GM12864 (cell line): ENCODE data around the gene OR4D1.
"Not testable (repeated sequence)": the region's sequence is repeated elsewhere in the genome, so short reads cannot be mapped to it uniquely, and the experiment has no call there.

ENCODE experiments used
- DNase-seq: peaks from one replicate; pipeline ENCODE4 v3.0.0-alpha.2; 2011; ENCODE audit warnings: low read depth
- H3K4me3 ChIP-seq: 2 replicates; pipeline ENCODE4 v1.5.1; 2011; ENCODE audit warnings: mild to moderate bottlenecking, low read depth, low read length, control low read depth
- TF ChIP-seq, protein P1 (sequence below): IDR thresholded peaks from 2 replicates; pipeline ENCODE4 v1.5.1; 2011; ENCODE audit warnings: low read depth, mild to moderate bottlenecking, moderate library complexity, low read length, control low read depth, inconsistent platforms; ENCODE audit errors: missing control alignments

The OR4D1 gene

DNA sequence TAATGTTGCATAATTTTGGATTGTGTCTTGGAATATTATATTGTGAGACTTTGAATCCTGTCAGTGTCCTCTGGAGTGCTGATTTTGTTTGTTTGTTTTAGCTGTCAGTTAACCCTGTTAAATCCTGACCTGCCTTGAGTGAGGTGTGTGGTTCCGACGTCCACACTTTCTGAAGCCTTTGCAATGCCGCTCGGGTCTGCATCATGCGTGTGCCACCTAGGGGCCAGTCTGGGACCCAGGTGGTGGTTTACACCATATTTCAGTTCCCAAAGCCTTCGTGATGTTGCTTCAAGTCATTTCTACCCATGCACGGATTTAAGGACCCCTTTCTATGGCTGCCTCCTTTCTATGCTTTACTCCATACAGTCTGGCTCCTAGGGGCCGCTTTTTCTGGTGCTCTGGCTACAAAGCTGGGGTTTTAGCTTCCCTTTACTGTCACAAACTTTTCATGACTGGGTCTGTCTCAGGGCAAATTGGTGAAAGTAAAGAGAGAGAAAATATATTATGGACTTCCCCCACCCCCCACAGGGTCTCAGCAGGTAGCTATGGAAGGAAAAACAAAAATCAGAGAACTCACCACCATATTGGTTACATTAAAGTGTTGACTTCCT is 11.4 kb upstream of the OR4D1 start:
- TF ChIP-seq, protein P1, sequence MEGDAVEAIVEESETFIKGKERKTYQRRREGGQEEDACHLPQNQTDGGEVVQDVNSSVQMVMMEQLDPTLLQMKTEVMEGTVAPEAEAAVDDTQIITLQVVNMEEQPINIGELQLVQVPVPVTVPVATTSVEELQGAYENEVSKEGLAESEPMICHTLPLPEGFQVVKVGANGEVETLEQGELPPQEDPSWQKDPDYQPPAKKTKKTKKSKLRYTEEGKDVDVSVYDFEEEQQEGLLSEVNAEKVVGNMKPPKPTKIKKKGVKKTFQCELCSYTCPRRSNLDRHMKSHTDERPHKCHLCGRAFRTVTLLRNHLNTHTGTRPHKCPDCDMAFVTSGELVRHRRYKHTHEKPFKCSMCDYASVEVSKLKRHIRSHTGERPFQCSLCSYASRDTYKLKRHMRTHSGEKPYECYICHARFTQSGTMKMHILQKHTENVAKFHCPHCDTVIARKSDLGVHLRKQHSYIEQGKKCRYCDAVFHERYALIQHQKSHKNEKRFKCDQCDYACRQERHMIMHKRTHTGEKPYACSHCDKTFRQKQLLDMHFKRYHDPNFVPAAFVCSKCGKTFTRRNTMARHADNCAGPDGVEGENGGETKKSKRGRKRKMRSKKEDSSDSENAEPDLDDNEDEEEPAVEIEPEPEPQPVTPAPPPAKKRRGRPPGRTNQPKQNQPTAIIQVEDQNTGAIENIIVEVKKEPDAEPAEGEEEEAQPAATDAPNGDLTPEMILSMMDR, result peak; percentile 63
- DNase-seq, result no peak
- H3K4me3 ChIP-seq, result no peak overlapping the region

DNA sequence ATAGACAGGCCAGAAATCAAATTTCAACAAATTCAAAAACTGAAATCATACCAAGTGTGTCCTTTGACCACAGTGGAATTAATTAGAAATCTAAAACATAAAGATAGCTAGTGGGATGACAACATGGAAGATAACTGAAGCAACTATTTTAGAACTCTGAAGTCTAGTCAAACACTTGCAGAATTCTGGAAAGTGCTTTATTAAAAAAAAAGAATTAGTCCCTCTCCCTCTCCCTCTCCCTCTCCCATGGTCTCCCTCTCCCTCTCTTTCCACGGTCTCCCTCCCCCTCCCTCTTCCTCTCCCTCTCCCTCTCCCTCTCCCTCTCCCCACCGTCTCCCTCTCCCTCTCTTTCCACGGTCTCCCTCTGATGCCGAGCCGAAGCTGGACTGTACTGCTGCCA is 6.7 kb upstream of the OR4D1 start:
- TF ChIP-seq, protein P1, result no peak
- no peak overlapping the region for H3K4me3 ChIP-seq
- no peak for DNase-seq

DNA sequence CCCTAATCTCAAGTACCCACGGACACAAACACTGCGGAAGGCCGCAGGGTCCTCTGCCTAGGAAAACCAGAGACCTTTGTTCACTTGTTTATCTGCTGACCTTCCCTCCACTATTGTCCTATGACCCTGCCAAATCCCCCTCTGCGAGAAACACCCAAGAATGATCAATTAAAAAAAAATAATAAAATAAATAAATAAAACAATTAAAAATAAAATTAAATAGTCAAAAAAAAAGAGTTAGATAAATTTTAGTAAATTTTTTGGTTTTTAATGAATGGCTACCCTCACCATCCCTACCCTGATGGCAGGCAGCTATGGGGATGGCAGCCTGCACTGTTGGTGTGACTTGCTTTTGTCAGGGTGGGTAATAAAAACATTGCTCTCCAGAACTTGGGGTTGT is 4.8 kb upstream of the OR4D1 start:
- DNase-seq, H3K4me3 ChIP-seq: not testable (repeated sequence)

DNA sequence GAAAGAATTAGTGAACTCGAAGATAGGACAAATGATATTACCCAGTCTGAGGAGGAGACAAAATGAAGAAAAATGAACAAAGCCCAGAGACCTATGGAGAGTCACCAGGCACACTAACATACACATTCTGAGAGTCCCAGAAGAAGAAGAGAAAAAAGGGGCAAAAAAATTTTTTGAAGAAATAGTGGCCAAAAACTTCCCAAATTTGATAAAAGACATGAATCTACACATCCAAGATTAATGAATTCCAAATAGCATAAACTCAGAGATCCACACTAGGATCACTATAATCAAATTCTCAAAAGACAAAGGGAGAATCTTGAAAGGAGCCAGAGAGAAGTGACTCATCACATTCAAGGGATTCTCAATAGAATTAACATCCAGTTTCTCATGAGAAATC is 3.4 kb upstream of the OR4D1 start:
- TF ChIP-seq, protein P1, result no peak
- no peak for DNase-seq
- H3K4me3 ChIP-seq, result no peak overlapping the region

DNA sequence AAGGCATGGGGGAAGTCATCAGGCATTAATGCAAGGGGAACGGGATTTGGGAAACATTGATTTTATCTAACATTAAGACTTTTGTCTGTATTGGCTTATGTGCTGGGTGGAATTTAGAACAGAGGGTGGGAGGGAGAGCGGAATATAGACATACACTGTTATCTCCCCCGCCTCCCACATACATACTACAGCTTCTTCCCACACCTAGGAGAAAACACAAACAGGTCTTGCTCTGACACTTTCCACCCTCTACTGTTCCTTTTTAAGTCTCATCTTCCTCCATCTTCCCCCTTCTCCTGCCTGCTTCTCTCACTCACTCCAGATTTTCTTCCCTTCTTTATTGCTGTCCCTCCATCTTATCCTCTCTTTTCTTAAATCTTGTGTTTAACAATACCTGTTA is 425 bp downstream of the OR4D1 start:
- no peak overlapping the region for H3K4me3 ChIP-seq
- TF ChIP-seq, protein P1, result no peak
- no peak for DNase-seq

DNA sequence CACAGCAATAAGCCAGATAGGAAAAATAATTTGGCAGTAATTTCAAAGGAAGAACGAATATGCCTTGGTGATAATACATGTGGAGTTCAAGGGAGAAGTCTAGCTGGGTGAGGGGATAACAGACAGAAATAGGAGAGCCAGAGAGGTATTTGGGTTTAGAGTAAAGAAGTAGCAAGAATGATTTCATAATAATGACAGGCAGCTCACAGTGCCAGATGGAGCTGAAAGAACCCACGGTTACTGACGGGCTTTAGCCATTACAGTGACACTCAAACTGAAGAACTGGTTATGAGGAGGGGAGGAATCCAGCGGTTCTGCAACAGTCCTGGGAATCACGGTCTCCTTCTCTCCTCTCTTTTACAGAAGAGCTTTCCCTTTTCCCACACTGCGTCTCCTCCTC is 2.2 kb downstream of the OR4D1 start:
- TF ChIP-seq, protein P1, result no peak
- DNase-seq, result no peak
- no peak overlapping the region for H3K4me3 ChIP-seq

DNA sequence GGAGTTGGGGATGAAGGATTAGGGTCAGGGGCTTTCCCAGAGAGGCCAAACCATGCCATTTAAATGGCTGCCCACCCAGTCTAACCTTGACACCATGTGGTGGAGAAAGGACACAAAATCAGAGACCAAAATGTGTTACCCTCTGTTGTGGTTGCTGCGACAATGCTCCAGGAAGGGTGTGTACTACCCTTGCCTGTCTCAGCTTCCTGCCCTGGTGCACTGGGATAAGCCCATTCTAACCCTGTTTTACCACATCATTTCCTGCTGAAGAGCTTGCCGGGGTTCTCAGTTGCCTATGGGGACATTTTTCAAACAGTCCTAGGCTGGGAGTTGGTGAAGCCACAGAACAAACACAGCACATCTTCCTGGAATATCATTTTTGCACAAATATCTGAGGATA is 4.9 kb downstream of the OR4D1 start:
- TF ChIP-seq, protein P1, result no peak
- no peak for DNase-seq
- no peak overlapping the region for H3K4me3 ChIP-seq
